ENCODE data around the gene PTPRC.

GRCh38 chr1:198677027-198677426, 38.2 kb downstream of the PTPRC start:
- TF ChIP-seq EZH2phosphoT487 (IDR thresholded peaks at IDR 0.05; ENCODE audit: borderline replicate concordance, low read length) (no peak), EZH2 (IDR thresholded peaks at IDR 0.05; ENCODE audit: low read length, unreplicated experiment) (no peak)
